Neural cell (in vitro differentiated cells): ENCODE data around the gene LRP1-AS. TPM values are rescaled to one million over a fixed set of nuclear protein-coding genes. Genes with fewer than 3 reads are reported as not detected.

ENCODE experiments used
- H2AFZ ChIP-seq: fragments of 200-600, 300-800 bp; sonication (generic), shearing (Covaris generic); 2 replicates; pipeline ENCODE4 v1.6.0; 2014; ENCODE audit warnings: low read depth, mild to moderate bottlenecking, antibody characterized with exemption, low read length, moderate library complexity
- H3F3A ChIP-seq: fragments of 200-600 bp; shearing (Covaris generic); 2 replicates; pipeline ENCODE4 v1.6.1; 2016; ENCODE audit warnings: mild to moderate bottlenecking, moderate library complexity, mixed read lengths, antibody characterized with exemption, low read length; ENCODE audit not compliant: insufficient read depth, poor library complexity, severe bottlenecking
- H3K27ac ChIP-seq: fragments of 200-600, 300-800 bp; sonication (generic), shearing (Covaris generic); 2 replicates; pipeline ENCODE4 v1.5.1; 2014; ENCODE audit warnings: mild to moderate bottlenecking, low read length, moderate library complexity
- H3K27me3 ChIP-seq: fragments of 300-800, 200-600 bp; sonication (generic), shearing (Covaris generic); 2 replicates; pipeline ENCODE4 v1.6.0; 2014; ENCODE audit warnings: mild to moderate bottlenecking, low read depth, low read length, moderate library complexity; ENCODE audit not compliant: insufficient read depth
- H3K36me3 ChIP-seq: fragments of 300-800, 200-600 bp; sonication (generic), shearing (Covaris generic); 2 replicates; pipeline ENCODE4 v1.5.1; 2014; ENCODE audit warnings: mild to moderate bottlenecking, antibody characterized with exemption, low read length, moderate library complexity; ENCODE audit not compliant: insufficient read depth
- H3K4me2 ChIP-seq: fragments of 300-800, 200-600 bp; sonication (generic), shearing (Covaris generic); 2 replicates; pipeline ENCODE4 v1.6.0; 2014; ENCODE audit warnings: mild to moderate bottlenecking, low read length
- H3K4me3 ChIP-seq: fragments of 300-800, 200-600 bp; sonication (generic), shearing (Covaris generic); 2 replicates; pipeline ENCODE4 v1.5.1; 2014; ENCODE audit warnings: mild to moderate bottlenecking, low read length, moderate library complexity
- H3K79me2 ChIP-seq: fragments of 200-600 bp; shearing (Covaris generic); replicated peaks from 2 replicates; pipeline ENCODE4 v1.6.0; 2014; ENCODE audit warnings: mild to moderate bottlenecking, low read length, moderate library complexity; ENCODE audit not compliant: insufficient read depth
- H3K9ac ChIP-seq: fragments of 300-800, 200-600 bp; sonication (generic), shearing (Covaris generic); 2 replicates; pipeline ENCODE4 v1.6.1; 2016; ENCODE audit warnings: mild to moderate bottlenecking, low read length, mixed read lengths
- H3K9me2 ChIP-seq: fragments of 200-600 bp; shearing (Covaris generic); 2 replicates; pipeline ENCODE4 v1.6.1; 2016; ENCODE audit warnings: mild to moderate bottlenecking, low read length, mixed read lengths; ENCODE audit not compliant: insufficient read depth
- H3K9me3 ChIP-seq: fragments of 200-600, 300-800 bp; sonication (generic), shearing (Covaris generic); 2 replicates; pipeline ENCODE4 v1.6.1; 2016; ENCODE audit warnings: mild to moderate bottlenecking, mixed run types, low read length, moderate library complexity, mixed read lengths
- H4K20me1 ChIP-seq: fragments of 200-600 bp; shearing (Covaris generic); 2 replicates; pipeline ENCODE4 v1.6.1; 2016; ENCODE audit warnings: mild to moderate bottlenecking, mixed run types; ENCODE audit not compliant: insufficient read depth
- EP300 ChIP-seq: fragments of 450-650 bp; conservative IDR thresholded peaks from 2 replicates; pipeline ENCODE4 v1.6.1; 2014; ENCODE audit warnings: antibody characterized with exemption, mild to moderate bottlenecking, moderate library complexity; ENCODE audit not compliant: poor library complexity, severe bottlenecking
- EZH2 ChIP-seq: fragments of 200-600, 300-800 bp; shearing (Covaris generic), sonication (generic); IDR thresholded peaks from 2 replicates; pipeline ENCODE4 v1.6.1; 2014; ENCODE audit warnings: antibody characterized with exemption, low read length, borderline replicate concordance, mild to moderate bottlenecking; ENCODE audit not compliant: insufficient read depth, poor library complexity, severe bottlenecking
- MXI1 ChIP-seq: fragments of 450-650 bp; conservative IDR thresholded peaks from 2 replicates; pipeline ENCODE4 v1.6.1; 2014; ENCODE audit warnings: antibody characterized with exemption, mild to moderate bottlenecking; ENCODE audit not compliant: poor library complexity, severe bottlenecking
- POLR2AphosphoS5 ChIP-seq: IDR thresholded peaks from 2 replicates; pipeline ENCODE4 v1.6.1; 2012
- RAD21 ChIP-seq: fragments of 450-650 bp; conservative IDR thresholded peaks from 2 replicates; pipeline ENCODE4 v1.6.1; 2014; ENCODE audit warnings: antibody characterized with exemption, mild to moderate bottlenecking, moderate library complexity
- REST ChIP-seq: IDR thresholded peaks from 2 replicates; pipeline ENCODE4 v1.6.1; 2012; ENCODE audit warnings: borderline replicate concordance
- SMC3 ChIP-seq: fragments of 450-650 bp; conservative IDR thresholded peaks from 2 replicates; pipeline ENCODE4 v1.6.1; 2014; ENCODE audit warnings: antibody characterized with exemption, mild to moderate bottlenecking, moderate library complexity; ENCODE audit not compliant: poor library complexity
- TAF1 ChIP-seq: IDR thresholded peaks from 2 replicates; pipeline ENCODE4 v1.6.1; 2012; ENCODE audit warnings: low read depth
- polyA plus RNA-seq: library from polyadenylated mRNA; depleted of rRNA; stranded (reverse); fragments of >200 nt; gene quantifications from 2 replicates; pipeline ENCODE4 v1.2.3, GENCODE V29; 2014
- TF ChIP-seq, protein P1 (sequence below): fragments of 450-650 bp; IDR thresholded peaks from 2 replicates; pipeline ENCODE4 v1.5.1; 2014; ENCODE audit warnings: antibody characterized with exemption, mild to moderate bottlenecking, moderate library complexity; ENCODE audit not compliant: poor library complexity, severe bottlenecking

LRP1-AS gene
- polyA plus RNA-seq, 1 donor from 2014 or later: not detected

DNA sequence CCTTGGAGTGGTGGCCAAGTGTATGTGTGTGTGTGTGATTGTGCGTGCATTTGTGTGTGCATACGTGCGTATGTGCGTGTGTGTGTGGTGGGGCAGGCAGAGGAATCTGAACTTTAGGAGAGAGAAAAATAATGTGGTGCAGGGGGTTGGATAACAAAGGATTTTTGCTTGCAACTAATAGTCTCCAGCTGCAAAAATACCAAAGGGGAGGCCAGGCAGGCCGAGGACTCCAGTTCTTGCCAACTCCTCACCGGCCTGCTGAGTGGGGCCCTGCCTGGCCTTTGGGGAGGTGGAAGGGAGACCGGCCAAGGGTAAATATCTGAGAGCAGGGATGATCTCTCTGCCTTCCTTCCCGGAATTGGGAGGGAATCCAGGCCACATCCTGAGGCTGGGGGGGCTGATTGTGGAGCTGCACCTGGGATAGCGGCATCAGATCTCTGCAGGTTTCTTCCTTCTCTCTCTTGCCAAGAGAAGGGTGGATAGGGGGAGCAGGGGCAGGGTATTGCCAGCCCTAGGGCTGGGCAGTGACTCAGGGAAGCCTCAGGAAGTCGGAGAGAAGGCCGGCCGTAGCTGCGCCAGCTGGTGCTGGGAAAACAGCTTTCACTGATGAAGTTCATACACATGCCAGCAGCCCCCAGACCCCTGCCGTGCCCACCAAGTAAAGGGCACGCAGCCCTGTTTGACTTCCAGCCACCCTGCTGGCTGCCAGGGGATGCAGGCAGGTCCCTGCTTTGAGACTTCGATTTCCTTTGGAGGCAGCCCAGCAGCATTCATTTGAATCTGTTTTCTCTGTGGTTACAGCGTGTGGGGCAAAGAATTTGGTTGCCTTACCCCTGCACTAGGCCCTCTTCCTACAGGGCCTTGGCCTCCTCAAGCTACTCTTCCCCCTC lies 4.6 kb upstream of the LRP1-AS start:
- no peak overlapping the region for H3K27ac ChIP-seq
- peaks cover 7% of the 10 kb centered on the region for H3K36me3 ChIP-seq
- TF ChIP-seq RAD21 (no peak), REST (no peak), MXI1 (no peak), EZH2 (no peak), TAF1 (no peak), POLR2AphosphoS5 (no peak), SMC3 (no peak), EP300 (no peak)
- TF ChIP-seq, protein P1, sequence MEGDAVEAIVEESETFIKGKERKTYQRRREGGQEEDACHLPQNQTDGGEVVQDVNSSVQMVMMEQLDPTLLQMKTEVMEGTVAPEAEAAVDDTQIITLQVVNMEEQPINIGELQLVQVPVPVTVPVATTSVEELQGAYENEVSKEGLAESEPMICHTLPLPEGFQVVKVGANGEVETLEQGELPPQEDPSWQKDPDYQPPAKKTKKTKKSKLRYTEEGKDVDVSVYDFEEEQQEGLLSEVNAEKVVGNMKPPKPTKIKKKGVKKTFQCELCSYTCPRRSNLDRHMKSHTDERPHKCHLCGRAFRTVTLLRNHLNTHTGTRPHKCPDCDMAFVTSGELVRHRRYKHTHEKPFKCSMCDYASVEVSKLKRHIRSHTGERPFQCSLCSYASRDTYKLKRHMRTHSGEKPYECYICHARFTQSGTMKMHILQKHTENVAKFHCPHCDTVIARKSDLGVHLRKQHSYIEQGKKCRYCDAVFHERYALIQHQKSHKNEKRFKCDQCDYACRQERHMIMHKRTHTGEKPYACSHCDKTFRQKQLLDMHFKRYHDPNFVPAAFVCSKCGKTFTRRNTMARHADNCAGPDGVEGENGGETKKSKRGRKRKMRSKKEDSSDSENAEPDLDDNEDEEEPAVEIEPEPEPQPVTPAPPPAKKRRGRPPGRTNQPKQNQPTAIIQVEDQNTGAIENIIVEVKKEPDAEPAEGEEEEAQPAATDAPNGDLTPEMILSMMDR: no peak
- H3K4me2 ChIP-seq: no peak overlapping the region
- no peak overlapping the region for H3K9ac ChIP-seq
- no peaks in the 10 kb centered on the region for H3F3A ChIP-seq
- H3K27me3 ChIP-seq: no peaks in the 10 kb centered on the region
- H3K9me3 ChIP-seq: no peaks in the 10 kb centered on the region
- H3K9me2 ChIP-seq: no peaks in the 10 kb centered on the region
- H3K4me3 ChIP-seq: no peak overlapping the region
- H4K20me1 ChIP-seq: no peaks in the 10 kb centered on the region
- no peak overlapping the region for H2AFZ ChIP-seq
- H3K79me2 ChIP-seq: no peaks in the 10 kb centered on the region

DNA sequence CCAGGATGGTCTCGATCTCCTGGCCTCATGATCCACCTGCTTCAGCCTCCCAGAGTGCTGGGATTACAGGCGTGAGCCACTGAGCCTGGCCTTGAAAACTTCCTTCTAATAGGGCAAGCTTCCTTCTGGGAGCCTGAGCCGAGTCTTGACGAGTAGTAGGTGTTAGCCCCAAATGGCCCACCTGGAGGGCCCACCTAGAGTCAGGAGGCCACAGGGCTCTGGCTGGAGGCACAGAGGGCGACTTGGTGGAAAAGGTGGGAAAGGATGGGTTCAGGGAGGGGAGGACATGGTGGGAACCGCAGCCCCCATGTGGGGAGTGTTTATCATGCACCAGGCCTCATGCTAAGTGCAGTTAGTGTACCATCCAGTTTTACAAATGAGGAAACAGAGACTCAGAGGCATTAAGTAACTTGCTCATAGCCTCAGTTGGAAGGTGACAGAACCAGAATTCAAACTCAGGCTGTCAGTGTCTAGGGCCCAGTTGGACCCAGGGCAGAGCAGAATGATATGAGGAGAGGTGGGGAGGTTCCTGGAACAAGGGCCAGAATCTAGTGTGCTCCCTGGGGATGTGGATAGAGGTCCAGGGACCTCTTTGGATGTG lies 3.1 kb upstream of the LRP1-AS start:
- Histone ChIP-seq H3K4me3 (no peak overlapping the region), H3K27ac (no peak overlapping the region), H3K4me2 (no peak overlapping the region), H2AFZ (no peak overlapping the region), H3K9me2 (no peaks in the 10 kb centered on the region), H3K36me3 (peaks cover 9% of the 10 kb centered on the region), H3K9me3 (no peaks in the 10 kb centered on the region), H3K27me3 (no peaks in the 10 kb centered on the region), H3K79me2 (no peaks in the 10 kb centered on the region), H3F3A (no peaks in the 10 kb centered on the region), H3K9ac (no peak overlapping the region), H4K20me1 (no peaks in the 10 kb centered on the region)
- TF ChIP-seq REST (no peak), SMC3 (no peak), RAD21 (no peak), TAF1 (no peak), EZH2 (no peak)
